HG02588 (cell line): ENCODE measurements around the gene BSG.

Experiments
- ATAC-seq: cut with Tn5 transposase; IDR thresholded peaks from one replicate; pipeline ENCODE4 v1.9.1; 2021; ENCODE audit warnings: mild to moderate bottlenecking, moderate library complexity; ENCODE audit not compliant: unreplicated experiment

Gene BSG

GRCh38 chr19:539429-540030 lies 32.9 kb upstream of the BSG start:
- no peak for ATAC-seq

GRCh38 chr19:540867-541637 lies 31.3 kb upstream of the BSG start:
- ATAC-seq: no peak

GRCh38 chr19:541699-542098 lies 30.7 kb upstream of the BSG start:
- no peak for ATAC-seq

GRCh38 chr19:542173-542866 lies 30.1 kb upstream of the BSG start:
- ATAC-seq: no peak

- ATAC-seq: no peak
Observed at GRCh38 chr19:543910-544608, 28.3 kb upstream of the BSG start, which contains the start of gene GZMM. GZMM (plus strand) TSS chr19:544053; CDS start chr19:544072, 19 bp downstream.

DNA sequence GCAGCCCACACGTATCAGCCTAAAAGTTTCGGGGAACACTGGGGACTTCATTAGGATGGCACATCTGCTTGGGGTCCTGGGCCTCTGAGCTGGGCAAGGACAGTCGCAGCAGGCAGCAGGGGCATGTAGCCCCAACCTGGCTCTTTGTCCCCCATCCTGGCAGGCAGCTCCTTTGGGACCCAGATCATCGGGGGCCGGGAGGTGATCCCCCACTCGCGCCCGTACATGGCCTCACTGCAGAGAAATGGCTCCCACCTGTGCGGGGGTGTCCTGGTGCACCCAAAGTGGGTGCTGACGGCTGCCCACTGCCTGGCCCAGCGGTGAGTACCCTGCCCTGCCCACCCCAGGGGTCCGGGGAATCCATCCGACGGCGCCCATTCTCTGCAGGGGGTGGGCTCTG lies 25.3 kb upstream of the BSG start:
- ATAC-seq: no peak

GRCh38 chr19:547836-548720 lies 24.3 kb upstream of the BSG start:
- no peak for ATAC-seq

GRCh38 chr19:548886-549830 lies 23.2 kb upstream of the BSG start:
- ATAC-seq: no peak

DNA sequence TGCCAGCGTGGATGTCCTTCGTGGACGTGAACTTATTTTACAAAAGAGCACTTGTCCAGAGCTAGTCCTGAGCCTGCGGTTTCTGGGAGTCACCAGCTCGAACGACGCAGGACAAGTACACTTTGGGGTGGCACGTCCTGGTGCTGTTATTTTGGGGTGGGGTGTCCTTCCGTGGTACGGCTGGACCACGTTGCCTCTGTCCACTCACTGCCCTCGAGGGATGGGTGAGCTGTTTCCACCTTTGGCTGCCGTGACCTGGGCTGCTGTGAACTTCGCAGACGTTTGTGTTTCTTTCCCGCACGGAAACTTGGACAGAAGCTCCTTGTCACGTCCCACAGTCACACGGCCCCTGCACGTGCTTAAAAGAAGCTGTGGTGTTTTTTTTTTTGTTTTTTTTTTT lies 17.6 kb upstream of the BSG start:
- no peak for ATAC-seq

DNA sequence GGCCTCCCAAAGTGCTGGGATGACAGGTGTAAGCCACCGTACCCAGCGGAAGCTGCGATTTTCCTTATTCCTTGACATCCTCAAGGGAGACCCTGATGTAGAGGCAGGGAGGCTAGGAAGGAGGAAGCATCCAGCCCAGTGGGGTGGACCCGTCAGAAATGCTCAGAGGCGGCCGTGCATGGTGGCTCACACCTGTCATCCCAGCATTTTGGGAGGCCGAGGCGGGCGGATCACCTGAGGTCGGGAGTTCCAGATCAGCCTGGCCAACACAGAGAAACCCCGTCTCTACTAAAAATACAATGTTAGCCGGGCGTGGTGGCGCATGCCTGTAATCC lies 17.0 kb upstream of the BSG start:
- ATAC-seq: no peak

DNA sequence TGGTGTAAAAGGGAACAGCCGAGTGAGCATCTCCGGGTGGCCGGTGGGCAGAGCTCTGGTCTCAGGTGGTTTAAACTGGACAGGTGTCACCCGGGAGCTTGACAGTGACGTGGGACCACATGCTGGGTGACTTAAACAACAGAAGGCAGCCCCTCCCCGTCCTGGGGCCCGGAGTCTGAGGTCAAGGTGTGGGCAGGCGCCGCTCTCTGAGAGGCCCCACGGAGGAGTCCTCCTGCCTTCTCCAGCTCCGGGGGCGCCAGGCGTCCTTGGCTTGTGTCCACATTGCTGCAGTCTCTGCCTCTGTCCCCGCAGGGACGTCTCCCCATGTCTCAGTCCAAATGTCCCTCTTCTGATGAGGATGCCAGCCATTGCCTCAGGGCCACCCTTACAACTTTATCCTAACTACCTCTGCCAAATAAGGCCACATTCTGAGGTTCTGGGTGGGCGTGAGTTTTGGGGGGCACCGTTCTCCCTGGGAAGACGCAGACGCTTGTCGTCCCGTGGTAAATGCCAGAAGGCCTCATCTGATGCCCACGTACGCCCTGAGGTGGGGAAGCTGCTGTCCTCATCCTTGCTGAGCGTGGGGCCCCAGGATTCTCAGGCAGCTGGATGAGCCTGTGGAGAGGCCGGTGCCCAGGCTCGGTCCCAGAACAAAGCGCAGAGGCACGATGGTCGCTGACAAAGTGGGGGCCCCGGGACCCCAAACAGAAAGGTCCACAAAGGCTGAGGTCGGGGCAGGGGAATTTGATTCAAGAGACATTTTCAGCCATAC lies 15.6 kb upstream of the BSG start:
- no peak for ATAC-seq

DNA sequence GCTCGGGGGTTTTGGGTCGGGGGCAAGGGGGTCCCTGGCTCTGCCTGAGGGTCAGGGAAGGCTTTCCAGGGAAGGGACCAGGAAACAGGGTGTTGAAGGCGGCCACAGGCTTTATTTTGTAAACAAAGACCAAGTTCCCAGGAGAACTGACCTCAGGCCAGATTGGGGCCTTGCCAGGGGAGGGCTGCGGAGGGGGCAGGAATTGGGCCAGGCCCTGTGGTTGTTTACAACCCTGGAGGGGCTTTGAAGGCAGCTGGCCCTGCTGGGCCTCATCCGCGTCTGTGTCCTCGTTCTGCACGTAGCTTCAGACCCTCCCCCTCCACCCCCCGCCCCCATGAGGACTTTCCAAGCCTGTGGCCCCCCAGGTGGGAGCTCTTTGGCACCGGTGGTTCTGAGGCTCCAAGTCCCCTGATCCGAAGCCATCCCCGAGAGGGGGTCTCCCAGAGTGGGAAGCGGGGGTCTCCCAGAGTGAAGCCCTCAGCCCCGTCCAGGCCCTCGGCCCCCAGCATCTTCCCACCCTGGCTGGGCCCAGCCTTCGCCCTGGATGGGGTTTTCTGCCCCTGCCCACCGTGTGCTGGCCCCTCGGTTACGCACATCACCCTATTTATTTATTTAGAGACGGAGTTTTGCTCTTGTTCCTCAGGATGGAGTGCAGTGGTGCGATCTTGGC lies 13.5 kb upstream of the BSG start:
- ATAC-seq: no peak

DNA sequence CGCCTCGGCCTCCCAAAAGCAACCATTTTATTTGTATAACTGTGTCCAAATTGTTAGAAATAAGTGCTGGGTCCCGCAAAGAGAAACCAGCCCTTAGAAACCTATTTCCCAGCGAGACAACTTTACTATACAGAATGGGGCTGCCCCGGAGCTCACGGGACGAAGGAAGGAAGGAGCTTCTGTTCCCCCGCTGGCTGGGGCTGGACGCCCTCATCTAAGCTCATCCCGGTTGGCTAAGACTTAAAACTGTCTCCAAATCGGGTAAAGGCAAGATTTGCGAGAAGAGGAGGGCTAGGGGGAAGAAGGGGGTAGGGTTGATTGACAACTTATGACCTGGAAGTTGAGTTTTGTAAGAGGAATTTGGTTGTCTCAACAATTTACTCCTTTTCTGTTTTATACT lies 12.3 kb upstream of the BSG start:
- ATAC-seq: no peak

DNA sequence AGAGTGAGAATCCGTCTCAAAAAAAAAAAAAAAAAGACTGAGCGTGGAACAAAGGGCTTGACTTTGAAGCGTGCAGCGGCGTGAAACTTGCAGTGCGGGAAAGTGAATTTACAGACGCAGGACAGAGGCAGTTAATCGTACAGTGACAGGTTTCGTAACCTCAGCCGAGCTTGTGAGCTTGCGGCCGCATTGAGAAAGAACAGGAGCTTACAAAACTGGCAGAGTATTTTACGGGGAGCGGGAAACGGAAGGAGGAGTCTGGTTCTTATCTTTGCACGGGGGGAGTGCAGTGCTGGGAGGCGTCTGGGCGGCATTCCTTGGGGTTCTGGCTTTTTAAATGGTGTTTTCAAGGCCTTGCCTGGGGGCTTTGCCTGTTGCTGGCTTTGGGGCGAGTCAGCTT lies 6.0 kb upstream of the BSG start:
- no peak for ATAC-seq

DNA sequence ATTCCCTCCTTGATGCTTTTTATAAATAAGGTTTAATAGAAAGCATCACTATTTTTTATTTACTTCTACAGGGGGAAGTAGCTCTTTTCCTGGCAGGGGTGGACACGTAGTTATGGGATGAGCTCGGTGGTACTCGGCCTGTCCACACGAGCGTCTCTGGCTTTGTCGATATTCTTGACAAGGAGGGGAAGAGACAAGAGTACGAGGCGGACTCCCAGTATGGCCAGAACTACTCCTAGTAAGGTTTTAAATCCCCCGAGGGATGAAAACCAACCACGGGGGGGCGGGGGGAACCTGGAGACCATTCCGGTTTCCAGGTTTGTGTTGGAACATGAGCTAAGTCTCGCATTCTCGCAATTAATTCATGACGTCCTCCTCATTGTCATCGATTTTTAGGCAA lies 5.6 kb upstream of the BSG start:
- ATAC-seq: no peak

DNA sequence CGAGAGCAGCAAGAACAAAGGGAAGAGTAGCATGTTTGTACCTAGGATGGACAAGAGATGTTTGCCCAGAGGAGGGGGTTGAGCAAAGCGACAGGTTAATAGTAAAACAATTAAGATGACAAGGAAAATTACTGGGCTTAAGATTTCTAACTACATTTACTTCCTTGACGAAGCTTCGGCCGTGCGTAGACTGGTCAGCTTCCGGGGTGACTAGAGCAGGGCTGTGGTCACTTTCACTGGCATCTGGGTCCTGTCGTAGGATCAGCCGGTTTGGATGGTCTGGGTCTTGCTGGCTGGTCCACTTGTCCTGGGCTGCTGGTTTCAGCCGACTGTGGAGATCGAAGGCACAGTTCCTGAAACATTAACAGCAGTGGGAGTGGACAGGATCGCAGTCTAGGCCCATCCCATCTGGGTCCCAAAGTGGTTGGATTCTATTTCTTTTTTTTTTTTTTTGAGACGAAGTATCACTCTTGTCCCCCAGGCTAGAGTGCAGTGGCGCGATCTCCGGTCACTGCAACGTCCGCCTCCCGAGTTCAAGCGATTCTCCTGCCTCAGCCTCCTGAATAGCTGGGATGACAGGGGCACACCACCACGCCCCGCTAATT lies 5.0 kb upstream of the BSG start:
- ATAC-seq: no peak

GRCh38 chr19:570251-570686 lies 2.1 kb upstream of the BSG start:
- ATAC-seq: no peak
